Endothelial cell (in vitro differentiated cells): ENCODE measurements around the gene VRK3. TPM values are rescaled to one million over a fixed set of nuclear protein-coding genes. Genes with fewer than 3 reads are reported as not detected.
"Not testable (repeated sequence)": the region's sequence is repeated elsewhere in the genome, so short reads cannot be mapped to it uniquely, and the experiment has no call there.

Source experiments
- DNase-seq: peaks from one replicate; pipeline ENCODE4 v3.0.0; 2021; ENCODE audit warnings: low spot score
- H3K27ac Mint-ChIP-seq: one replicate; pipeline ENCODE4 v1.8.0; 2021; ENCODE audit warnings: mixed read lengths, inconsistent platforms; ENCODE audit not compliant: unreplicated experiment
- H3K27me3 Mint-ChIP-seq: one replicate; pipeline ENCODE4 v1.8.0; 2021; ENCODE audit warnings: mild to moderate bottlenecking, moderate library complexity, mixed read lengths, inconsistent platforms; ENCODE audit not compliant: unreplicated experiment
- H3K36me3 Mint-ChIP-seq: one replicate; pipeline ENCODE4 v1.8.0; 2021; ENCODE audit warnings: mild to moderate bottlenecking, low read depth, mixed read lengths, inconsistent platforms; ENCODE audit not compliant: unreplicated experiment
- H3K4me1 Mint-ChIP-seq: one replicate; pipeline ENCODE4 v1.8.0; 2021; ENCODE audit warnings: mild to moderate bottlenecking, mixed read lengths, inconsistent platforms; ENCODE audit not compliant: unreplicated experiment
- H3K4me3 Mint-ChIP-seq: one replicate; pipeline ENCODE4 v1.8.0; 2021; ENCODE audit warnings: mild to moderate bottlenecking, mixed read lengths, inconsistent platforms; ENCODE audit not compliant: unreplicated experiment
- H3K9me3 Mint-ChIP-seq: one replicate; pipeline ENCODE4 v1.8.0; 2021; ENCODE audit warnings: mixed read lengths, inconsistent platforms; ENCODE audit not compliant: unreplicated experiment
- CTCF ChIP-seq: fragments of 200-600 bp; sonication (generic); IDR thresholded peaks from one replicate; pipeline ENCODE4 v1.5.0; 2021; ENCODE audit warnings: antibody characterized with exemption; ENCODE audit not compliant: unreplicated experiment
- total RNA-seq: library from RNA; stranded (reverse); fragmentation: NEBNext Ultra II Directional; extraction: Animal tissue kit (Norgen Biotek cat#: 25700); gene quantifications from one replicate; pipeline ENCODE4 v1.2.1, GENCODE V29; 2021; ENCODE audit not compliant: unreplicated experiment

Gene VRK3
- total RNA-seq, 1 donor from 2014 or later, result 51.2 TPM

GRCh38 chr19:49949742-49950589 is 75.2 kb downstream of the VRK3 start:
- Mint-ChIP-seq H3K4me3 (no peak overlapping the region), H3K4me1 (peaks cover 16% of the 10 kb centered on the region), H3K36me3 (no peaks in the 10 kb centered on the region), H3K27ac (no peak overlapping the region), H3K9me3 (no peaks in the 10 kb centered on the region), H3K27me3 (peaks cover 3% of the 10 kb centered on the region)
- TF ChIP-seq CTCF, result no peak
- DNase-seq, result no peak

- peaks cover 2% of the 10 kb centered on the region for H3K27me3 Mint-ChIP-seq
- no peak for DNase-seq
- H3K4me1 Mint-ChIP-seq, result peaks cover 2% of the 10 kb centered on the region
- H3K4me3 Mint-ChIP-seq, result no peak overlapping the region
- H3K27ac Mint-ChIP-seq, result no peak overlapping the region
- no peaks in the 10 kb centered on the region for H3K9me3 Mint-ChIP-seq
- H3K36me3 Mint-ChIP-seq, result no peaks in the 10 kb centered on the region
- TF ChIP-seq CTCF, result no peak
Measured at GRCh38 chr19:49946415-49946814, 78.8 kb downstream of the VRK3 start.

- DNase-seq, H3K4me3 Mint-ChIP-seq, H3K36me3 Mint-ChIP-seq, H3K27ac Mint-ChIP-seq, H3K4me1 Mint-ChIP-seq, H3K27me3 Mint-ChIP-seq, H3K9me3 Mint-ChIP-seq: not testable (repeated sequence)
Measured at GRCh38 chr19:49944567-49944966, 80.6 kb downstream of the VRK3 start.

GRCh38 chr19:49940482-49940791 is 84.7 kb downstream of the VRK3 start:
- no peaks in the 10 kb centered on the region for H3K9me3 Mint-ChIP-seq
- peaks cover 4% of the 10 kb centered on the region for H3K27me3 Mint-ChIP-seq
- peaks cover 2% of the 10 kb centered on the region for H3K4me1 Mint-ChIP-seq
- no peak for TF ChIP-seq CTCF
- no peak overlapping the region for H3K4me3 Mint-ChIP-seq
- DNase-seq, result no peak
- H3K27ac Mint-ChIP-seq, result no peak overlapping the region
- no peaks in the 10 kb centered on the region for H3K36me3 Mint-ChIP-seq

- Mint-ChIP-seq H3K27ac (no peak overlapping the region), H3K36me3 (no peaks in the 10 kb centered on the region), H3K4me3 (no peak overlapping the region), H3K4me1 (no peaks in the 10 kb centered on the region), H3K9me3 (no peaks in the 10 kb centered on the region), H3K27me3 (peaks cover 4% of the 10 kb centered on the region)
- DNase-seq, result no peak
- peak; percentile 11 for TF ChIP-seq CTCF
Measured at GRCh38 chr19:49939721-49940481, 85.3 kb downstream of the VRK3 start.
